AG04449 (cell line): ENCODE data around the gene ARHGAP9.

Experiments used
- CTCF ChIA-PET: fragments of 350-600 bp; formaldehyde crosslinking; extraction: SDS; loops from one replicate; lab custom pipeline; 2021; ENCODE audit warnings: antibody characterized with exemption; lab: Yijun Ruan, JAX
- POLR2A ChIA-PET: fragments of 400-600, 350-600 bp; formaldehyde crosslinking; extraction: SDS; loops from one replicate; lab custom pipeline; 2020; ENCODE audit warnings: antibody characterized with exemption, inconsistent platforms; lab: Yijun Ruan, JAX
- DNase-seq: peaks from one replicate; pipeline ENCODE4 v3.0.0-alpha.2; 2010; ENCODE audit warnings: low read depth, low spot score
- H3K4me3 ChIP-seq: 2 replicates; pipeline ENCODE4 v1.5.1; 2011; ENCODE audit warnings: low read depth, mild to moderate bottlenecking, control low read depth, low read length
- TF ChIP-seq, protein P1 (sequence below): IDR thresholded peaks from one replicate; pipeline ENCODE4 v1.5.1; 2011; ENCODE audit warnings: mild to moderate bottlenecking, moderate library complexity, low read length, control low read depth, inconsistent platforms; ENCODE audit not compliant: insufficient read depth; ENCODE audit errors: missing control alignments

ARHGAP9 gene

DNA sequence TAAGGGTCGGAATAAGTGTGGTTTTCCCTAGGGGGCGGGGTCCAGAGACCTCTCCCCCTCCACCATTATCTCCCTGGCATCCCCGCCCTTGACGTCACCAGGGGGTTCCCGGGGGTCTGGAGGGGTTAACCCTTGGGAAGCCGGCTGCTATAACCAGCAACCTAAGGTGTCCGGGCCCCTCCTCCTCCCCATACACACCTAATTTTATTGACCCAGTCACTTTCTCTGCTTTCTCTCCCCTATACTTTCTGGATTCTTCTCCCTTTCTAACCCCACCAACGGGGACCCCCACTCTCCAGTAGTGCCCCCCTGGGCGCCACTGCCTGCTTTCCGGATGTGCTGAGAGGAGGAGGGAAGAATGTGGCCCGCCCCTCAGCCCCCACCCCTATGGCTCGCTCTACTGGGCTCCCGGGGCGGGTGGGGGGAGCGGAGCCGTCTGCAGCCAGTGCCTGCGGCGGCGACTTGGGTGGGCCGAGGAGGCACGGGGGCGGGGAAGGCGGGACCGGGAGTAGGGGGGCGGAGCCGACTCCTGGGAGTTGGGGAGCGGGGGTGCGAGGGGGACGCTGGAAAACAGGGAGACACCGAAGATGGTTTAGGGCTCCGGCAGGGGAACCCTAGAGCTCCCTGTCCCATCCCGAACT is 18.3 kb downstream of the ARHGAP9 start:
- CTCF ChIA-PET: interaction anchor here (1.0 to 19.6 kb wide), 13 partner anchors 7 to 343 kb away, joined by 3 to 880 read pairs (median 4); partner anchors contain the start of genes ARHGAP9, INHBE, MARS1 and STAC3
- peak overlapping the region; percentile 77 for H3K4me3 ChIP-seq
- POLR2A ChIA-PET: interaction anchor here (0.9 kb wide), 1 partner anchor 59 kb away, joined by 3 read pairs; the partner anchor contains the start of gene DDIT3
- TF ChIP-seq, protein P1, sequence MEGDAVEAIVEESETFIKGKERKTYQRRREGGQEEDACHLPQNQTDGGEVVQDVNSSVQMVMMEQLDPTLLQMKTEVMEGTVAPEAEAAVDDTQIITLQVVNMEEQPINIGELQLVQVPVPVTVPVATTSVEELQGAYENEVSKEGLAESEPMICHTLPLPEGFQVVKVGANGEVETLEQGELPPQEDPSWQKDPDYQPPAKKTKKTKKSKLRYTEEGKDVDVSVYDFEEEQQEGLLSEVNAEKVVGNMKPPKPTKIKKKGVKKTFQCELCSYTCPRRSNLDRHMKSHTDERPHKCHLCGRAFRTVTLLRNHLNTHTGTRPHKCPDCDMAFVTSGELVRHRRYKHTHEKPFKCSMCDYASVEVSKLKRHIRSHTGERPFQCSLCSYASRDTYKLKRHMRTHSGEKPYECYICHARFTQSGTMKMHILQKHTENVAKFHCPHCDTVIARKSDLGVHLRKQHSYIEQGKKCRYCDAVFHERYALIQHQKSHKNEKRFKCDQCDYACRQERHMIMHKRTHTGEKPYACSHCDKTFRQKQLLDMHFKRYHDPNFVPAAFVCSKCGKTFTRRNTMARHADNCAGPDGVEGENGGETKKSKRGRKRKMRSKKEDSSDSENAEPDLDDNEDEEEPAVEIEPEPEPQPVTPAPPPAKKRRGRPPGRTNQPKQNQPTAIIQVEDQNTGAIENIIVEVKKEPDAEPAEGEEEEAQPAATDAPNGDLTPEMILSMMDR: no peak
- DNase-seq: no peak

DNA sequence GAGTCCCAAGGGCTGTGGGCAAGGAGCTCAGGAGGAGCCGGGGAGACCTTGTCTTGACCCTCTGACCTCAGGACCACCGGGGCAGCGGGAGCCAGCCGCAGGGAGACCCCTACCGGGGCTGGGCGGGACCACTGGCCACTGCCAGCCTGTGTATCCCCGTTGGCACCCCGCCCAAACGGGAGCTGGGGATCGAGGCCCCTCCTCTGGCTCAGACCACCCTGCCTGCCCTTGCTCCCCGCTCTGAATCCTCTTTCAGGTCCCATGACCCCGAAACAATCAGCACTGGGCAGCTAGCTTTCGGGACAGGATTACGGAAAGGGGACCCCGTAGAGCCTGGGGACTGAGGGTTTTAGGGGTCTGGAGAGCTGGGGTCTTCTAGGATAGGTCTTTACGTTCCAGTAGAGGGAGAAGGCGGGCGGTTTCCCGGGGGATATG is 18.8 kb downstream of the ARHGAP9 start:
- TF ChIP-seq, protein P1: no peak
- H3K4me3 ChIP-seq: peak overlapping the region; percentile 77
- no peak for DNase-seq
- CTCF ChIA-PET: interaction anchor here (1.0 to 19.6 kb wide), 8 partner anchors 7 to 247 kb away, joined by 3 to 880 read pairs (median 33); partner anchors contain the start of genes ARHGAP9, INHBE, MARS1 and STAC3
- POLR2A ChIA-PET: interaction anchor here (0.9 kb wide), 1 partner anchor 60 kb away, joined by 3 read pairs; the partner anchor contains the start of gene DDIT3

DNA sequence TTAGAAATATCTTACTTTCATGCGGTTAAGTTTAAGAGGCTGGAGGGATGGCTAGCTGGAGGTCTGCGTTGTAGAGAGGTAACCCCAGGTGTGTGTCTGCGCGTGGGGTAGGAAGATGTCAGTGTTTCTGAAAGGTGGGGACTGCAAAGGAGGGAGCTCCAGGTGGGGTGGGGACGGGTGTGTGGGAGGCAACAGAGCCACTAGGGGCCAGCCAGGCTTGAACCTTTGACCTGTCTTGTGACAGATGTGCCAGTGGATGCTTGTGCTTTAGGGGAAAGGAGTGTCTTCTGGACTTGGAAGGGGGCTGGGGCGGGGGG is 19.2 kb downstream of the ARHGAP9 start:
- POLR2A ChIA-PET: no interaction called here
- TF ChIP-seq, protein P1: no peak
- no peak for DNase-seq
- peak overlapping the region; percentile 77 for H3K4me3 ChIP-seq
- CTCF ChIA-PET: interaction anchor here (1.0 to 19.6 kb wide), 7 partner anchors 9 to 205 kb away, joined by 3 to 880 read pairs (median 7); partner anchors contain the start of genes ARHGAP9, MARS1 and STAC3

DNA sequence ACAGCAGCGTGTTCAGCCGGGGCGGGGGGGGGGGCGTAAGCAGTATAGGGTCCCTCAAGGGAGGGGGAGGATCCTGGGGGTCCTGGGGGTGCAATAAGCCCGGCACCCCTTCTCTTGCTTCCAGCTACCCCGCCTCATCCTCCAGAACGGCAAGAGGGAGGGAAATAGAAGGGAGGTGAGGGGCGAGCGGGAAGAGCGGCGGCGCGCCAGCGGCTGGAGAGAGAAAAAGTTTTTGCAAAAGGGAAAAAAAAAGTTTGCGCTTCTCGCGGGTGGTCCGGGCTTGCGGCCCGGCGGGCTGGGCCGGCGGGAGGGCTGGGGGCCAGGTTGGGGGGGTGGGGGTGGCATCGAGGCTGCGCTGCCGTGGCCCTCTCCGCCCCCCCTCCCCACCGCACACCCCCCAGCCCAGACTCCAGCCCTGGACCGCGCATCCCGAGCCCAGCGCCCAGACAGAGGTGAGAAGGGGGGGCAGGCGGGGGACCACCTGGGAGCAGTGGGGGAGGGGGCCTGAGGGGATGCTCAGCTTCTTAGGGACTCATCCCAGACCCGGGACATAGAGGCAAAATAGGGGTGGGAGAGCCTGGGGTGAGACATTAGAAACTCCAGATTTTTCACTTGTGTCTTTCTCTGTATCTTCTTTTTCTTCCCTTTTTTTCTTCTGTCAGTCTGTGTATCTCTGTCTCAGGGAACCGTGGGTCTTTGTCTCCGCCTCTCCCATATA is 19.8 kb downstream of the ARHGAP9 start, which contains the start of gene GLI1:
TSS of gene GLI1 (plus strand) at position 36 of the 718 bp plus-strand sequence. CDS start 3,907 bp downstream, outside the sequence.
- peak within 1 kb of the TSS; percentile 77 for H3K4me3 ChIP-seq
- no peak for DNase-seq
- ChIA-PET POLR2A (interaction anchor here (1.2 to 1.4 kb wide), 2 partner anchors 57 to 71 kb away, joined by 3 to 10 read pairs; no protein-coding TSS in a partner anchor), CTCF (interaction anchor here (0.7 to 19.6 kb wide), 26 partner anchors 8 to 246 kb away, joined by 3 to 880 read pairs (median 5); partner anchors contain the start of genes ARHGAP9, B4GALNT1, MARS1 and SHMT2)
- TF ChIP-seq, protein P1: no peak

DNA sequence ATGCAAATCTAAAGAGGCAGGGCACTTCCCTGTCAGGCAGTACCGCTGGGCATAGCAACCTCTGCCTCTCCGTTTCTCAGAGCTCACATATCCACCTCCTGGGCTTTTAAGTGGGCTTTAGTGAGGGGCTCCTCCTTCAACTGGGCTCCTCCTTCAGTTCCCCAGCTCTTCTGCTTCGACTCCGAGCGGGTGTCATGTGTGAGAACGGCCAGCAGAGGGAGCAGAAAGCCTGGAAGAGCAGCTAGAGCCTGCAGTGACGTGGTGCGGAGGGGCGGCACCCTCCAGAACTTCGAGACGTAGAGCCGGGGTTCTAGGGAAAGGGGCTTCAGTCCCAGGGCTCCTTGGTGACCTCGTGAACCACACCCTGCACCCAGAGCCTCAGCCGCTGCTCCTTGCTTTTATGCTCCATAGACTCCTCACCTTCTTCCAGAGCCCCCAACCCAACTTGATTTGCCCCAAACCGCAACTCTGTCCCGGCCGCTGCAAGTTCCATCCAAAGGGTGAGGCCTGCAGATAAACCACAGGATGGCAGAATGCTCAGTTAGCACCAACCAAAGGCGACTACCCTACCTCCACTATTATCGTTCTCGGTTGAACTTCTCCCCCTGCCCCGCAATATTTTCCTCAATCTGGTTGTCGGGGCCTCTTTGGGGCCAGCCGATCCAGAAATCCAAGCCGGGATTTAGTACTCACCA is 20.5 kb downstream of the ARHGAP9 start:
- CTCF ChIA-PET: interaction anchor here (0.6 to 19.6 kb wide), 50 partner anchors 11 to 298 kb away, joined by 3 to 880 read pairs (median 5); partner anchors contain the start of genes ARHGAP9, B4GALNT1, INHBC and MARS1
- peak; percentile 75 for DNase-seq
- H3K4me3 ChIP-seq: peak overlapping the region; percentile 77
- TF ChIP-seq, protein P1: peak; percentile 97
- POLR2A ChIA-PET: interaction anchor here (0.5 to 1.5 kb wide), 12 partner anchors 35 to 371 kb away, joined by 3 to 10 read pairs (median 4); partner anchors contain the start of genes DDIT3 and NAB2
